ENCODE data around the gene CALU. TPM values are rescaled to one million over a fixed set of nuclear protein-coding genes. Genes with fewer than 3 reads are reported as not detected.

Gene CALU
- total RNA-seq, 1 donor from 2014 or later = 210 TPM

DNA sequence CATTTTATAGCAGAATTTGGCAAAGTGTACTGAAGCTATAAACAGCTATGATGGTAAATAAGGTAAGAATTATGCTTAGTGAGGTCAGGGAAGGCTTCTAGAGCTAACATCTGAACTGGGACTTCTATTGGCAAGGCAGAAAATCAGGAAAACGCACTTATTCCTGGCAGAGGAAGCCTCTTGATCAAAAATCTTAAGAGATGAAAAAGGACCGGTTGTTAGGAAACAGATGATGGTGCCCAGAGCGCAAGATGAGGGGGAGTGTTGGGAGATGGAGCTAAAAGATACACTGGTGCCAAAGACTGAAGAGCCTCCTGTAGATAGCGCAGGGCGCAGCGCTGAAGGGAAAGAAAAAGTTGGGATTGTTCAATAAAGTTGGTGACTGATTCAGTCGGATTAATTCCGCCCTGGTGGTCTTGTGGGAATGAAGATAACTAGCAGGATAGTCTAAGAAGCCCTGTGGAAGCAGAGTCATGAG is 550 bp upstream of the CALU start:
- no peak for DNase-seq (ENCODE audit: low read depth)
- TF ChIP-seq, protein P1, sequence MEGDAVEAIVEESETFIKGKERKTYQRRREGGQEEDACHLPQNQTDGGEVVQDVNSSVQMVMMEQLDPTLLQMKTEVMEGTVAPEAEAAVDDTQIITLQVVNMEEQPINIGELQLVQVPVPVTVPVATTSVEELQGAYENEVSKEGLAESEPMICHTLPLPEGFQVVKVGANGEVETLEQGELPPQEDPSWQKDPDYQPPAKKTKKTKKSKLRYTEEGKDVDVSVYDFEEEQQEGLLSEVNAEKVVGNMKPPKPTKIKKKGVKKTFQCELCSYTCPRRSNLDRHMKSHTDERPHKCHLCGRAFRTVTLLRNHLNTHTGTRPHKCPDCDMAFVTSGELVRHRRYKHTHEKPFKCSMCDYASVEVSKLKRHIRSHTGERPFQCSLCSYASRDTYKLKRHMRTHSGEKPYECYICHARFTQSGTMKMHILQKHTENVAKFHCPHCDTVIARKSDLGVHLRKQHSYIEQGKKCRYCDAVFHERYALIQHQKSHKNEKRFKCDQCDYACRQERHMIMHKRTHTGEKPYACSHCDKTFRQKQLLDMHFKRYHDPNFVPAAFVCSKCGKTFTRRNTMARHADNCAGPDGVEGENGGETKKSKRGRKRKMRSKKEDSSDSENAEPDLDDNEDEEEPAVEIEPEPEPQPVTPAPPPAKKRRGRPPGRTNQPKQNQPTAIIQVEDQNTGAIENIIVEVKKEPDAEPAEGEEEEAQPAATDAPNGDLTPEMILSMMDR (IDR thresholded peaks at IDR 0.05; ENCODE audit: insufficient read depth, low read length, poor library complexity, severe bottlenecking) = no peak
- Histone ChIP-seq H3K36me3 (ENCODE audit: control insufficient read depth, insufficient read depth, low read length) (no peaks in the 10 kb centered on the region), H3K27me3 (ENCODE audit: control insufficient read depth, insufficient read depth, low read length) (no peaks in the 10 kb centered on the region), H3K4me3 (ENCODE audit: low read depth, low read length) (peak overlapping the region; percentile 100)

DNA sequence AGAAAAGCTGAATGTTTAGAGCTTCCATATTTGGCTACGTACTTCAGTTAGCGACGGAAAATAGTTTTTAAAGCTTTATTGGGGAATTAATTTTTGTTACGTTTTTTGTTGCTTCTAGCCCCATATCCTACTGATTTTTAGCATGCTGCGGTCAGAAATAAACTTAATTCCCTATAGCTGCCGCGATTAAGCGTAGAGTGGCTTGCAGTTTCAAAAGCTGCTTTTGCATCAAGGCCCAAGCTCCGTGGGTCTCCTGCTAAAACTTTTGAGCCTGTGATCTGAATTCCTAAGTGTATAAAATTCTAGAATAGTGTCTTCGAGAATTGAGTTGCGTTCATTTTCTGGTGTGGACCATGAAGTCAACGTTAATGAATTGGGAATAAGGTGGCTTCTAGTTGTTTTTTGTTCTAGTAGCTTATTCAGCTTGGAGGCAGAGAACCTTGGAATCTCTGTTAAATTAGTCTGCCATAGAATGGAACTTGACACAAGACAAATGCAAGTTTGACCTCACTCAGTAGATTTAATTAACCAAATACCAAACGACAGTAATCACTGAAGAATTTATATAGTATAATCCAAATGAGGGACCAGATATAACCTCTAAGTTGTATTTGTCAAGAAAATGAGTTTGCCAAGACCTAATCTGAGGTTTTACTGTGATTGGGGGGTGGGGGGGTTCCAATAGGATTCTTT is 977 bp downstream of the CALU start:
- DNase-seq (ENCODE audit: low read depth) = no peak
- TF ChIP-seq, protein P1 (IDR thresholded peaks at IDR 0.05; ENCODE audit: insufficient read depth, low read length, poor library complexity, severe bottlenecking) = no peak
- H3K27me3 ChIP-seq (ENCODE audit: control insufficient read depth, insufficient read depth, low read length) = no peaks in the 10 kb centered on the region
- H3K4me3 ChIP-seq (ENCODE audit: low read depth, low read length) = peak overlapping the region; percentile 100
- H3K36me3 ChIP-seq (ENCODE audit: control insufficient read depth, insufficient read depth, low read length) = no peaks in the 10 kb centered on the region

DNA sequence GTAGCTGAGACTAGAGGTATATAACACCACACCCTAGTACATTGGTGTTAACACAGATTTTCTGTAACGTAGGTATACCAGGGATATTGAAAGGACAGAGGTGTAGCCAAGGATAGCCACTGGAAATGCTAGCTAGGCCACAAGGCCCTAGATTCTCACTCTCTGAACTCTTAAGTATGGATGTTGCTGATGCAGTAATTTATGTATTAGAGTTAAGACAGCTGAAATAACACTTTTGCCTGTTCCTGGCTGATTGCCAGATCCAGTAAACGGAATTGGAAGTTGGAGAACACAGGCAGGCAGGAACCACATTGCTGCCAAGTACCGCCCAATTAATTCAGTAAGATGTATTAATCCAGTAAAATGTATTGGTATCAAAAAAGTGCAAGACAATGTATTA is 1.8 kb downstream of the CALU start:
- Histone ChIP-seq H3K4me3 (ENCODE audit: low read depth, low read length) (no peak overlapping the region), H3K27me3 (ENCODE audit: control insufficient read depth, insufficient read depth, low read length) (no peaks in the 10 kb centered on the region), H3K36me3 (ENCODE audit: control insufficient read depth, insufficient read depth, low read length) (no peaks in the 10 kb centered on the region)
- TF ChIP-seq, protein P1 (IDR thresholded peaks at IDR 0.05; ENCODE audit: insufficient read depth, low read length, poor library complexity, severe bottlenecking) = no peak
- no peak for DNase-seq (ENCODE audit: low read depth)

DNA sequence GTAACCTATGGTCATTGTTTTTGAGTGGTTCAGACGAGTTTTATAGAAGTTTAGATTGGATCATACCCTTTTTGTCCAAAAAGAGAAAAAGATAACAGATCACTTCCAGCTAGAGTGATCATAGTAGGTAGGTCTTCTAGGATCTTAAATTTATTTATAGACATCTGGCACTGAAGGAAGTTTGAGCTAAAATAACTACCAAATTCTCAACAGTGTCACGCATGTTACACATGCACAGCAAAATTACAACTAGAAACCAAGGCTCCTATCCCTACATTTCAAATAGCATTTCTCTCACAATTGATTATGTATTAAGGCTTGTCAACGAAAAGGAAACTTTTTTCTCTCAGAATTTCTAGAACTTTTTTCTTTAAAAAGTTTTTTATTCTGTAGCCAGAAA is 2.3 kb downstream of the CALU start:
- TF ChIP-seq, protein P1 (IDR thresholded peaks at IDR 0.05; ENCODE audit: insufficient read depth, low read length, poor library complexity, severe bottlenecking) = no peak
- no peaks in the 10 kb centered on the region for H3K27me3 ChIP-seq (ENCODE audit: control insufficient read depth, insufficient read depth, low read length)
- no peak overlapping the region for H3K4me3 ChIP-seq (ENCODE audit: low read depth, low read length)
- DNase-seq (ENCODE audit: low read depth) = no peak
- no peaks in the 10 kb centered on the region for H3K36me3 ChIP-seq (ENCODE audit: control insufficient read depth, insufficient read depth, low read length)

DNA sequence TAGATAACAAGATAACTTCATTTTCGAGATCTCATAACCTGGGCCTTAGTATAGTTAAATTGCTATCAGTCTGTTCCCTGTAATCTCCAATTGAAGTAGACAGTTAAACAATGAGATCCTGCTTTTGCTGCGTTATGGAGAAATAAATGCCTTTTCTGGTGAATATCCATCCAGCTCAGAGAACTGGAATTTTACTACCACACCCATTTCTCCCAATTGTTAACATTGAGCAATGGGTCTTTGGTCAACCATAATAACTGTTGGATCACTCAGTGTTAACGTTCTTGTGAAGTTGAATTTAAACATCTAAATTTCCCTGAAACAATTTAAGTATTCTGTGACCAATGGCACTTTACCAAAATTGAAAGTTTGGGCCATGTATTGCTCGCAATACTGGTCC is 3.0 kb downstream of the CALU start:
- H3K27me3 ChIP-seq (ENCODE audit: control insufficient read depth, insufficient read depth, low read length) = no peaks in the 10 kb centered on the region
- no peak overlapping the region for H3K4me3 ChIP-seq (ENCODE audit: low read depth, low read length)
- no peak for DNase-seq (ENCODE audit: low read depth)
- H3K36me3 ChIP-seq (ENCODE audit: control insufficient read depth, insufficient read depth, low read length) = no peaks in the 10 kb centered on the region
- TF ChIP-seq, protein P1 (IDR thresholded peaks at IDR 0.05; ENCODE audit: insufficient read depth, low read length, poor library complexity, severe bottlenecking) = no peak

All from kidney epithelial cell (primary cell).